ENCODE measurements around the gene TANC1.

The TANC1 gene

GRCh38 chr2:159098361-159098760, 129.9 kb downstream of the TANC1 start:
- TF ChIP-seq CTCF (IDR thresholded peaks at IDR 0.05; ENCODE audit: low read depth, low read length): no peak
- H3K4me3 ChIP-seq (ENCODE audit: low read depth, low read length): no peak overlapping the region
- no peak for DNase-seq (ENCODE audit: low read depth, low spot score)
- in situ Hi-C loops (cut with HindIII; ENCODE audit: low sequenced_read_pairs): no loop called here

GRCh38 chr2:159098921-159099411, 130.5 kb downstream of the TANC1 start:
- no peak for DNase-seq (ENCODE audit: low read depth, low spot score)
- in situ Hi-C loops (cut with HindIII; ENCODE audit: low sequenced_read_pairs): no loop called here
- H3K4me3 ChIP-seq (ENCODE audit: low read depth, low read length): no peak overlapping the region
- TF ChIP-seq CTCF (IDR thresholded peaks at IDR 0.05; ENCODE audit: low read depth, low read length): no peak

- DNase-seq (ENCODE audit: low read depth, low spot score): no peak
- in situ Hi-C loops (cut with HindIII; ENCODE audit: low sequenced_read_pairs): no loop called here
- no peak overlapping the region for H3K4me3 ChIP-seq (ENCODE audit: low read depth, low read length)
- no peak for TF ChIP-seq CTCF (IDR thresholded peaks at IDR 0.05; ENCODE audit: low read depth, low read length)
Measured at GRCh38 chr2:159101755-159102489, 133.5 kb downstream of the TANC1 start.

DNA sequence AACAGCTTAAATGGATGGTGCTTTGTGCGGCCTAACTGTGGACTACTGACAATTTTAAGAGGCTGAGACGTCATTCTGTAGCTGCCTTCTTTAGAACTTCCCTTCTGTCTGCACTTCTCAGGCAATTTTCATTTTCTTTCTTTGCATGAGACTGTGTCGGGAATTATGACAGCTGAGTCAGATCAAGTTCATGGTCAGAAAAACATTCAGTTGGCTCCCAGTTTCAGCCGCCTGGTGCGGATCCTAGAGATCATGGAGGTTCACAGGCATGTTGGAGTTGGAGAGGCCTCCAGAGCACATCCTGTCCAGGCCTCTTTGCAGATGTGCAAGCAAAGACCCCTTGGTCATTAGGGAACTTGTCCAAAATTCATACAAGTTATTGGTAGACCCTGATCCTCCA, 135.0 kb downstream of the TANC1 start:
- in situ Hi-C loops (cut with HindIII; ENCODE audit: low sequenced_read_pairs): no loop called here
- DNase-seq (ENCODE audit: low read depth, low spot score): peak; percentile 47
- TF ChIP-seq CTCF (IDR thresholded peaks at IDR 0.05; ENCODE audit: low read depth, low read length): no peak
- no peak overlapping the region for H3K4me3 ChIP-seq (ENCODE audit: low read depth, low read length)

- no peak for TF ChIP-seq CTCF (IDR thresholded peaks at IDR 0.05; ENCODE audit: low read depth, low read length)
- no peak for DNase-seq (ENCODE audit: low read depth, low spot score)
- in situ Hi-C loops (cut with HindIII; ENCODE audit: low sequenced_read_pairs): no loop called here
- no peak overlapping the region for H3K4me3 ChIP-seq (ENCODE audit: low read depth, low read length)
Measured at GRCh38 chr2:159106109-159106508, 137.7 kb downstream of the TANC1 start.

GRCh38 chr2:159108181-159108893, 139.9 kb downstream of the TANC1 start:
- in situ Hi-C loops (cut with HindIII; ENCODE audit: low sequenced_read_pairs): no loop called here
- no peak for TF ChIP-seq CTCF (IDR thresholded peaks at IDR 0.05; ENCODE audit: low read depth, low read length)
- H3K4me3 ChIP-seq (ENCODE audit: low read depth, low read length): no peak overlapping the region
- DNase-seq (ENCODE audit: low read depth, low spot score): no peak
